ENCODE measurements around the gene LPP.

The LPP gene

DNA sequence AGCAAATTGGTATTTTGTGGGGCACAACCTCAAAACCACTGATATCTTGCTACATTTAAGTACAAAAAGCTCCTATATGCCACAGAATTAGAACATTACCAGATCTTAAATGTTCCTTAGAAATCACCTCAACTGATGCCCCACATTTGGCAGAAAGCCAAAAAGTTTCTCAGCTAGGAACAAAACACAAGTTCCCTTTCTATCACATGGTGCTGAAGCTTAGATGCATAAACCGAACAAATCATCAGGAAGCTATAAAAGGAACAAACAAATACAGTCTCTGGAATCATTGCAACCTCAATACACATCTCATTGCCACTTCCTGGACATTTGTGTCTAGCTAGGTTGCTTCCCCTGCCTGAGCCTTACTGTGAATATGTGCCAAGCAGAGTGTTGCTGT is 492.6 kb downstream of the LPP start:
- H3K9me3 ChIP-seq (ENCODE audit: control insufficient read depth, low read length): no peaks in the 10 kb centered on the region
- no peak overlapping the region for H3K4me3 ChIP-seq (ENCODE audit: extremely low read depth, insufficient read depth, low read length, poor library complexity, severe bottlenecking)
- H3K27ac ChIP-seq (ENCODE audit: low read depth, low read length, severe bottlenecking): no peak overlapping the region
- WGBS, 2 experiments (ENCODE audit: insufficient coverage in 2 of 2): no CpG with 5 or more reads among the region's 1 CpG
- no peaks in the 10 kb centered on the region for H3K4me1 ChIP-seq (ENCODE audit: control insufficient read depth, insufficient read depth, low read length, poor library complexity, severe bottlenecking)
- peaks cover 14% of the 10 kb centered on the region for H3K36me3 ChIP-seq (ENCODE audit: control insufficient read depth, insufficient read depth, low read length)

DNA sequence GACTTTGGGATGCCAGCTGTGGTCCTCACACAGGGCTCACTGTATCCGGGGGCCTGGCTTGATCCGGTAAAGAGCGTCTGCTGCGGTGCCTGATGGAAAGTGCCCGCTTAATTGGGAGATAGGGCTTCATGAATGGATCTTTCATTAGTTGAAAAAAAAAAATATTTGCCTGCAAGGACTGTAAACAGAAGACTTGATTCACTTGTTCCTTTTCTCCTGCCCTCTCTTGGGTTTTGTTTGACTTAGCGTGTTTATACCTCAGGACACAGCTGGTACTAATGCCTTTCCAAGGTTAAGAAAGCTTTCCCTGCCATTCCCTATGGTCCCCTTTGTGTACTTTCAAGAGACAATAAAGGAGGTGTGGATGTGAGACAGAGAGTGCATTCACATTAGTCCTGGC is 493.3 kb downstream of the LPP start:
- WGBS, 2 experiments (ENCODE audit: insufficient coverage in 2 of 2): 97% methylated on average over 6 of the region's 6 CpGs

DNA sequence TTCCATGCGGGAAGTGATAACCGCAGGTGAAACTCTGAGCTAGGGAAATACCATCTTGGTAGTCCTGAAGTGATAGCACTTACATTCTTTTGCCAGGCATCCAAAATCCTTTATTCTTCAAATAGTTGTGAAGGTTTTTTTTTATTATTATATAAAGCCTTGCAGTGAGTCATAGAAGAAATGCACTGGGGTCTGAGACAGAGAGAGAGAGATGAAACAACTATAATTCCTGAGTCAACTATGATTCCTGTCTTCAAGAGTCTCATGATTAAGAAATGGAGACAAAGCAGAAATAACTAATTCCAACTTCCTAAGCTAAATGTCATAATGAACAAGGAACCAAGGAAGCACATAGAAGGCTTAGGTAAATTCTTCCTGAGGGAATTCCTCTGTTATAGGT is 495.6 kb downstream of the LPP start:
- no peak overlapping the region for H3K4me3 ChIP-seq (ENCODE audit: extremely low read depth, insufficient read depth, low read length, poor library complexity, severe bottlenecking)
- H3K9me3 ChIP-seq (ENCODE audit: control insufficient read depth, low read length): no peaks in the 10 kb centered on the region
- no CpG with 5 or more reads among the region's 2 CpGs for WGBS, 2 experiments (ENCODE audit: insufficient coverage in 2 of 2)
- H3K36me3 ChIP-seq (ENCODE audit: control insufficient read depth, insufficient read depth, low read length): peaks cover 14% of the 10 kb centered on the region
- no peaks in the 10 kb centered on the region for H3K4me1 ChIP-seq (ENCODE audit: control insufficient read depth, insufficient read depth, low read length, poor library complexity, severe bottlenecking)
- H3K27ac ChIP-seq (ENCODE audit: low read depth, low read length, severe bottlenecking): no peak overlapping the region

More for the DNA sequence above, 493.3 kb downstream of the LPP start:
- Histone ChIP-seq H3K4me1 (ENCODE audit: control insufficient read depth, insufficient read depth, low read length, poor library complexity, severe bottlenecking) (no peaks in the 10 kb centered on the region), H3K9me3 (ENCODE audit: control insufficient read depth, low read length) (no peaks in the 10 kb centered on the region), H3K4me3 (ENCODE audit: extremely low read depth, insufficient read depth, low read length, poor library complexity, severe bottlenecking) (no peak overlapping the region), H3K27ac (ENCODE audit: low read depth, low read length, severe bottlenecking) (no peak overlapping the region), H3K36me3 (ENCODE audit: control insufficient read depth, insufficient read depth, low read length) (peaks cover 14% of the 10 kb centered on the region)

DNA sequence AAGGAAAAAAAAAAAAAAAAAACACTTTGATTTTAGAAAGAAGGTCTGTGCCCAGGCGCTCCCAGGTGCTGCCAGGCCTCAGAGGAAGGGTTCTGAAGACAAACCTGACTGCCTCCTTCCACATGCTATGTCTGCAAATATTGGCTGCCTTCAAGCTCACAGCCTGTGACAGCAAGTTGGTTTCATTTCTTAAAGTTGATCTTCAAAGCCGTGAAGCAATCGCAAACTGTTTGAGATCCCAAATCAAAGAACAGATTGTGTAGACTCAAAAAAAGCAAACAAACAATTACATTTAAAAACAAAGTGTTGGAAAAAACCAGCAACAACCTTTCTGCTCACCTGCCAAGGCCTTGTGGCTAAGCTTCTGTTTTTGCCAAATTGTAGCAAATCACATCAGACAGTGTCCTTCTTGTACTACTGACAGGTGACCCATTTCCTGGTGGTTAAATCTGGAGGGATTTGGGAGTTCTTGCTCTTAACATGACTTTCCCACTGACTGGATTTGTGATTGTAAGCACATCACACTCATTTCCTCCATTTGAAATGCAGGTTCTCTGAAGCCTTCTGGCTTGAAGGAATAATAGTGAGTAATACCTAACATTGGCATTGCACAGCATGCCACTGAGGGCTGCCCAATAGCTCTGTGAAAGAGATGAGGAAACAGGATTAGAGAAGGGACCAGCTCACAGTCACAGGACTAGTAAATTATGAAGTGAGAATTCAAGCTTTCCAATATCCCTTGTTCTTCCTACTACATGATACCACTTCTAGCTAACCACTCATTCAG is 502.4 kb downstream of the LPP start:
- no peaks in the 10 kb centered on the region for H3K36me3 ChIP-seq (ENCODE audit: control insufficient read depth, insufficient read depth, low read length)
- H3K4me3 ChIP-seq (ENCODE audit: extremely low read depth, insufficient read depth, low read length, poor library complexity, severe bottlenecking): no peak overlapping the region
- H3K27ac ChIP-seq (ENCODE audit: low read depth, low read length, severe bottlenecking): no peak overlapping the region
- 93 to 100% methylated on average over 3 of the region's 3 CpGs for WGBS, 2 experiments (ENCODE audit: insufficient coverage in 2 of 2)
- no peaks in the 10 kb centered on the region for H3K9me3 ChIP-seq (ENCODE audit: control insufficient read depth, low read length)
- H3K4me1 ChIP-seq (ENCODE audit: control insufficient read depth, insufficient read depth, low read length, poor library complexity, severe bottlenecking): no peaks in the 10 kb centered on the region

DNA sequence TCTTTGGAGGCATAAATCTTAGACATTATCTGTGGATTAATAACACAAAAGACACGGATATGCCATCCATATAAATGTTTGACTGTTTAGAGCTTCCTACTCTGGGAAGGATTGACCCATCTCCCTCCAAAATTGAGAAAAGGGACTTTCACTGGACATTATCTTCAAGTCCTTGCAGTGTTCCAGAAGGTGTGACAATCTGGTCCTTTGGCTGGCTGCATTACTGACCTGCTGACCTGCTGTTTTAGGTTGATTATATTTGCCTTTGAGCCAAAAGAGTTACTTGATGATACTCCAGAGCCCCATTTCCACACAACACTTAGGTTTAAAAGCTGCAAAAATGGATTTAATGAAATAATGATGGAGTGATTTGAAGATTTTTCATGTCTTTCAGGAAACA is 504.6 kb downstream of the LPP start:
- Histone ChIP-seq H3K4me1 (ENCODE audit: control insufficient read depth, insufficient read depth, low read length, poor library complexity, severe bottlenecking) (no peaks in the 10 kb centered on the region), H3K36me3 (ENCODE audit: control insufficient read depth, insufficient read depth, low read length) (no peaks in the 10 kb centered on the region), H3K27ac (ENCODE audit: low read depth, low read length, severe bottlenecking) (no peak overlapping the region), H3K4me3 (ENCODE audit: extremely low read depth, insufficient read depth, low read length, poor library complexity, severe bottlenecking) (no peak overlapping the region), H3K9me3 (ENCODE audit: control insufficient read depth, low read length) (no peaks in the 10 kb centered on the region)
- 88% methylated on average over 1 of the region's 1 CpG; no CpG with 5 or more reads in 1 of the 2 experiments for WGBS, 2 experiments (ENCODE audit: insufficient coverage in 2 of 2)

DNA sequence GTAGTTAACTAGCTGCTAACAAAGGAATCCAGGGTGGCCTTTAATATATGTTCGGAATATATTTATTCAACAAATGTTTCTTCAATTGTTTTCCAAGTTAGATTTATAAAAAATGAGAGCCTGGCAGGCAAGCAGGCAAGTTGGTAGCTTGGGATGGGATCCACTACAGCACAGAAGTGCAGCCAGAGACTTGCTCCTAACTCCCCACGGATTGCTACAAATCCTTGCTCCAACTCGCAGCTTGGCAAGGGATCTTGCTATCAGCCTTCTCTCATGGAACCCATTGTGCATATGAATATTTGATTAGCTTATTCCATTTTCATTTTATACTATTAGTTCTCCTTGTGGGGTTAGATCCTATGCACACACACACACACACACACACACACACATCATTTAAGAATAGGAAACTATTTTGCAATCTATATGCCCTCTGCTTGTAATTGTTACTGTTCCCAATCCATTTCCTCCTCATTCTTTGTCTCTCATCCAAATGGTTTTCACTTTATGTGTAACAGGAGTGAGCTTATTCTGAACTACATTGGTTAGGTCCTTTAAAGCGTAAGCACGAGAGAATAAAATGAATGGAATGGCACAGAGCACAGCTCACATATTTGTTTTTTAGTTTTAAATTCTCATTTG is 505.6 kb downstream of the LPP start:
- no peak overlapping the region for H3K4me3 ChIP-seq (ENCODE audit: extremely low read depth, insufficient read depth, low read length, poor library complexity, severe bottlenecking)
- no peaks in the 10 kb centered on the region for H3K36me3 ChIP-seq (ENCODE audit: control insufficient read depth, insufficient read depth, low read length)
- H3K4me1 ChIP-seq (ENCODE audit: control insufficient read depth, insufficient read depth, low read length, poor library complexity, severe bottlenecking): no peaks in the 10 kb centered on the region
- no peak overlapping the region for H3K27ac ChIP-seq (ENCODE audit: low read depth, low read length, severe bottlenecking)
- H3K9me3 ChIP-seq (ENCODE audit: control insufficient read depth, low read length): no peaks in the 10 kb centered on the region
- WGBS, 2 experiments (ENCODE audit: insufficient coverage in 2 of 2): no CpG with 5 or more reads among the region's 5 CpGs

DNA sequence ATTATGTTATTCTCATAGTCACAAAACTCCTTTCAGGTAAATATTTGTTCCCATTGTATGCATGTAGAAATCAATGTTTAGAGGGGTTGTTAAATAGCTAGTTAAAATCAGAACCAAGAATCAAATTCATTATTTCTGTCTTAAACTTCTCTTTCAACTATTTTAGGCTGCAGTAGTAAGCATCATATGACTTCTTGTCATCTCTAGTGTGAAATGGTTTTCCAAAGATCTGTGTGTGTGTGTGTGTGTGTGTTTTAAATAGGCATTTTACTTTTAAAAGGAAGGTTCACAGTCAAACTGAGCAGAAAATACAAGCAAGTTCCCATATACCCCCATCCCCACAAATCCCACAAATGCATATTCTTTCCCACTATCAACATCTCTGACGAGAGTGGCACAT is 506.5 kb downstream of the LPP start:
- H3K36me3 ChIP-seq (ENCODE audit: control insufficient read depth, insufficient read depth, low read length): no peaks in the 10 kb centered on the region
- no peak overlapping the region for H3K27ac ChIP-seq (ENCODE audit: low read depth, low read length, severe bottlenecking)
- WGBS, 2 experiments (ENCODE audit: insufficient coverage in 2 of 2): no CpG with 5 or more reads among the region's 1 CpG
- no peaks in the 10 kb centered on the region for H3K9me3 ChIP-seq (ENCODE audit: control insufficient read depth, low read length)
- H3K4me3 ChIP-seq (ENCODE audit: extremely low read depth, insufficient read depth, low read length, poor library complexity, severe bottlenecking): no peak overlapping the region
- H3K4me1 ChIP-seq (ENCODE audit: control insufficient read depth, insufficient read depth, low read length, poor library complexity, severe bottlenecking): no peaks in the 10 kb centered on the region

DNA sequence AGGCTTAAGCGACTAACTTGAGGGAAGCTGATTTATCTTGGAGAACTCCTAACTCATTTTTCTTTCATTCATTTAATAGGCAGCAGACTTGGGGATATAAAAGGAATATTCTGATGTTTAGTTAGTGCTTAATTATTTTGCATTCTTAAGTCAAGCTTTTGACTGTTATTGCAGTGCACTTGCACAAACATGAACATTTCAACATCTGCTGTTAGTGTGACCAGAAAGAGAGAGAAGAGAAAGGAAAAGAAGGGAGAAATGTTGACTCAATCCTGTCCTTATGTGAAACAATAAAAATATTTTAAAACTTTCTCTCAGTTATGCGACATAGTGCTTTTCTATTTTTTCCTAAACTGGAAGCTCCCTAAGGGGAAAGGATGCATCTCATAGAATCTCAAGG is 507.8 kb downstream of the LPP start:
- Histone ChIP-seq H3K9me3 (ENCODE audit: control insufficient read depth, low read length) (no peaks in the 10 kb centered on the region), H3K36me3 (ENCODE audit: control insufficient read depth, insufficient read depth, low read length) (no peaks in the 10 kb centered on the region), H3K4me3 (ENCODE audit: extremely low read depth, insufficient read depth, low read length, poor library complexity, severe bottlenecking) (no peak overlapping the region), H3K27ac (ENCODE audit: low read depth, low read length, severe bottlenecking) (no peak overlapping the region), H3K4me1 (ENCODE audit: control insufficient read depth, insufficient read depth, low read length, poor library complexity, severe bottlenecking) (no peaks in the 10 kb centered on the region)
- WGBS, 2 experiments (ENCODE audit: insufficient coverage in 2 of 2): 100% methylated on average over 1 of the region's 2 CpGs; no CpG with 5 or more reads in 1 of the 2 experiments

DNA sequence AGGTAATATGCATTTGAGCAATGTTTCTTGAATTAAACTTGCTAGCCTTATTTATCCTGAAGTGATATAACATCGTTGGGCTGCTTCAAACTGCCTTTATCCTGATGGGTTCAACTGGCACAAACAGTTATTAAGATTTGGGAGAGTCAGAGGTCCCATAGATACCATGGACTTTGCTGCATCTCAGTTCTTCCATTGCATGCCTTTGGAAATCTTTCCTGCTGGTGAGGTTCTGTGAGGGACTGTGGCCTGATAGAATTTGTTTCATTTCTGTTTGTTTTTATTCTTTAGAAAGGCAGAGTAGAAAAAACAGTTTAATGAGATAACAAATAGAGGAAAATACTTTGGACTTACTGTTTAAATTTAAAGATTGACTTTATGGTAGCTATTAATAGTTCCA is 508.3 kb downstream of the LPP start:
- Histone ChIP-seq H3K9me3 (ENCODE audit: control insufficient read depth, low read length) (no peaks in the 10 kb centered on the region), H3K36me3 (ENCODE audit: control insufficient read depth, insufficient read depth, low read length) (no peaks in the 10 kb centered on the region), H3K27ac (ENCODE audit: low read depth, low read length, severe bottlenecking) (no peak overlapping the region), H3K4me1 (ENCODE audit: control insufficient read depth, insufficient read depth, low read length, poor library complexity, severe bottlenecking) (no peaks in the 10 kb centered on the region), H3K4me3 (ENCODE audit: extremely low read depth, insufficient read depth, low read length, poor library complexity, severe bottlenecking) (no peak overlapping the region)
- WGBS, 2 experiments (ENCODE audit: insufficient coverage in 2 of 2): 83 to 89% methylated on average over 1 of the region's 1 CpG

DNA sequence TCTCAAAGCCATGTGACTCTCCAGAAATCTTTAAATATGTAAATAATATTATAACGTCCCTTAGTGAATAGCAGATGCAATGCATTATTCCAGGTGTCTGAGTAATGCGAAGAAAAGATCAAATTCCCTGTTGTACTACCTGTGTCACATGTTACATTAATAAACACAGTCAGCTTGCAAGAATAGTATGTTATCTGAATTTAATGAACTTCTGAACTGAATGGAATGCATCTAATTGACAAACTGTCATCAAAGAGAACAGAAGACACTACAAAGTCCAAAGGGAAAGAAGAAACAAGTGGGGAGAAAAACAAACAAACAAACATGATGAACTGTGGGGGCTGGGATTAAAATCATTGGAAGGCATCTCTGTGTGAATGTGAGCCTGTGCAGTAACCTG is 508.8 kb downstream of the LPP start:
- WGBS, 2 experiments (ENCODE audit: insufficient coverage in 2 of 2): no CpG with 5 or more reads among the region's 2 CpGs
- Histone ChIP-seq H3K4me1 (ENCODE audit: control insufficient read depth, insufficient read depth, low read length, poor library complexity, severe bottlenecking) (no peaks in the 10 kb centered on the region), H3K27ac (ENCODE audit: low read depth, low read length, severe bottlenecking) (no peak overlapping the region), H3K4me3 (ENCODE audit: extremely low read depth, insufficient read depth, low read length, poor library complexity, severe bottlenecking) (no peak overlapping the region), H3K9me3 (ENCODE audit: control insufficient read depth, low read length) (no peaks in the 10 kb centered on the region), H3K36me3 (ENCODE audit: control insufficient read depth, insufficient read depth, low read length) (no peaks in the 10 kb centered on the region)

DNA sequence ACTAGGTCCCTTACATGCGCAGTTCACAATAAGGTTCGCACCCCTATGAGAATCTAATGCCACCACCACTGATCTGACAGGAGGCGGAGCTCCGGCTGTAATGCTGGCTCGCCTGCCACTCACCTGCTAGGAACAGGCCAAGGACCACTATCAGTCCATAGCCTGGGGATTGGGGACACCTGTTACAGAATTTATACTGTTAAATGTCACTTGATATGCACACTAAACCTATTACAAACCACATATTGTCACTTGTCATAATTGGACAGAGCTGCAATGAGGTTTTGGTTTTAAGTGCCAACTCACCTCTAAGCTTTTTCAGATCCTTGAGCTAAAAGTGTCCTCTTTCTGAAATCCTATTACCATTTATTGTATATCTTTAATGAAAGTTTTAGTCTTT is 509.9 kb downstream of the LPP start:
- no peak overlapping the region for H3K4me3 ChIP-seq (ENCODE audit: extremely low read depth, insufficient read depth, low read length, poor library complexity, severe bottlenecking)
- H3K36me3 ChIP-seq (ENCODE audit: control insufficient read depth, insufficient read depth, low read length): peaks cover 2% of the 10 kb centered on the region
- no peaks in the 10 kb centered on the region for H3K4me1 ChIP-seq (ENCODE audit: control insufficient read depth, insufficient read depth, low read length, poor library complexity, severe bottlenecking)
- no peaks in the 10 kb centered on the region for H3K9me3 ChIP-seq (ENCODE audit: control insufficient read depth, low read length)
- 95 to 98% methylated on average over 5 of the region's 5 CpGs for WGBS, 2 experiments (ENCODE audit: insufficient coverage in 2 of 2)
- no peak overlapping the region for H3K27ac ChIP-seq (ENCODE audit: low read depth, low read length, severe bottlenecking)

Data from mesodermal cell (in vitro differentiated cells).